Measurements from ENCODE around the gene HNRNPUL2. TPM values are rescaled to one million over a fixed set of nuclear protein-coding genes. Genes with fewer than 3 reads are reported as not detected.

Gene HNRNPUL2
- total and polyA plus RNA-seq, 9 of the 15 experiments (the other 6 are each of a cell fraction or from before 2014, with no cell fraction given): 0.89 to 44.3 (median 15.2) TPM

- TF ChIP-seq STAT6 (CRISPR knock-in tag; IDR thresholded peaks at IDR 0.05): no peak
- no peak; a peak in 2 of 4 replicates for TF ChIP-seq SIN3A (IDR thresholded peaks at IDR 0.05; ENCODE audit: borderline replicate concordance in 2 of 2, control insufficient read depth in 1 of 2, low read depth in 2 of 2, low read length in 2 of 2)
- no peak for TF ChIP-seq ZNF592 (IDR thresholded peaks at IDR 0.05)
- no peak for TF ChIP-seq SMARCC2 (IDR thresholded peaks at IDR 0.05; ENCODE audit: low read depth)
- TF ChIP-seq SIRT6 (IDR thresholded peaks at IDR 0.05; ENCODE audit: low read depth, low read length): no peak
- TF ChIP-seq ETV5 (CRISPR knock-in tag; IDR thresholded peaks at IDR 0.05; ENCODE audit: low read depth): no peak
- no peak for TF ChIP-seq ZSCAN29 (IDR thresholded peaks at IDR 0.05)
- TF ChIP-seq ARID1B (IDR thresholded peaks at IDR 0.05): no peak
- TF ChIP-seq RCOR1 (IDR thresholded peaks at IDR 0.05; ENCODE audit: borderline replicate concordance in 1 of 2, low read depth in 2 of 2, low read length in 2 of 2): no peak
- no peak for TF ChIP-seq KLF1 (tag; IDR thresholded peaks at IDR 0.05)
- TF ChIP-seq, protein P1, sequence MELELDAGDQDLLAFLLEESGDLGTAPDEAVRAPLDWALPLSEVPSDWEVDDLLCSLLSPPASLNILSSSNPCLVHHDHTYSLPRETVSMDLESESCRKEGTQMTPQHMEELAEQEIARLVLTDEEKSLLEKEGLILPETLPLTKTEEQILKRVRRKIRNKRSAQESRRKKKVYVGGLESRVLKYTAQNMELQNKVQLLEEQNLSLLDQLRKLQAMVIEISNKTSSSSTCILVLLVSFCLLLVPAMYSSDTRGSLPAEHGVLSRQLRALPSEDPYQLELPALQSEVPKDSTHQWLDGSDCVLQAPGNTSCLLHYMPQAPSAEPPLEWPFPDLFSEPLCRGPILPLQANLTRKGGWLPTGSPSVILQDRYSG (tag; conservative IDR thresholded peaks at IDR 0.05; ENCODE audit: low read depth): no peak
- TF ChIP-seq RBBP5 (IDR thresholded peaks at IDR 0.05; ENCODE audit: borderline replicate concordance, insufficient read depth, low read length, poor library complexity, severe bottlenecking): peak; percentile 87
- no peak for TF ChIP-seq ZNF3 (CRISPR knock-in tag; IDR thresholded peaks at IDR 0.05)
- TF ChIP-seq POLR2AphosphoS5 (IDR thresholded peaks at IDR 0.05; ENCODE audit: control insufficient read depth, insufficient read depth, low read depth, low read length): peak; percentile 68; the same call in 1 of the 2 replicates
- no peak for TF ChIP-seq GATAD2B (IDR thresholded peaks at IDR 0.05; ENCODE audit: borderline replicate concordance)
- TF ChIP-seq ESRRB (CRISPR knock-in tag; IDR thresholded peaks at IDR 0.05; ENCODE audit: borderline replicate concordance): no peak
- peak; percentile 91 for TF ChIP-seq POLR2B (IDR thresholded peaks at IDR 0.05; ENCODE audit: low read depth, partially characterized antibody)
- no peak for TF ChIP-seq HIVEP1 (CRISPR knock-in tag; IDR thresholded peaks at IDR 0.05)
- TF ChIP-seq ZNF561 (CRISPR knock-in tag; conservative IDR thresholded peaks at IDR 0.05): no peak
Measured at GRCh38 chr11:62753736-62754603, 26.7 kb upstream of the HNRNPUL2 start, which contains the start of gene ZBTB3 (continued).
